ENCODE results near the gene YIPF2. TPM values are rescaled to one million over a fixed set of nuclear protein-coding genes. Genes with fewer than 3 reads are reported as not detected.
"Not testable (repeated sequence)": the region's sequence is repeated elsewhere in the genome, so short reads cannot be mapped to it uniquely, and the experiment has no call there.

The YIPF2 gene
- total and polyA plus RNA-seq, 4 donors: 31.5 to 54.2 (median 38.2) TPM

- H3K27ac ChIP-seq (ENCODE audit: low read depth, low read length): no peak overlapping the region
- 58% methylated on average over 8 of the region's 9 CpGs for whole genome bisulfite sequencing (ENCODE audit: insufficient coverage)
These were observed 46.4 kb downstream of the YIPF2 start for GRCh38 chr19:10882108-10882457.

DNA sequence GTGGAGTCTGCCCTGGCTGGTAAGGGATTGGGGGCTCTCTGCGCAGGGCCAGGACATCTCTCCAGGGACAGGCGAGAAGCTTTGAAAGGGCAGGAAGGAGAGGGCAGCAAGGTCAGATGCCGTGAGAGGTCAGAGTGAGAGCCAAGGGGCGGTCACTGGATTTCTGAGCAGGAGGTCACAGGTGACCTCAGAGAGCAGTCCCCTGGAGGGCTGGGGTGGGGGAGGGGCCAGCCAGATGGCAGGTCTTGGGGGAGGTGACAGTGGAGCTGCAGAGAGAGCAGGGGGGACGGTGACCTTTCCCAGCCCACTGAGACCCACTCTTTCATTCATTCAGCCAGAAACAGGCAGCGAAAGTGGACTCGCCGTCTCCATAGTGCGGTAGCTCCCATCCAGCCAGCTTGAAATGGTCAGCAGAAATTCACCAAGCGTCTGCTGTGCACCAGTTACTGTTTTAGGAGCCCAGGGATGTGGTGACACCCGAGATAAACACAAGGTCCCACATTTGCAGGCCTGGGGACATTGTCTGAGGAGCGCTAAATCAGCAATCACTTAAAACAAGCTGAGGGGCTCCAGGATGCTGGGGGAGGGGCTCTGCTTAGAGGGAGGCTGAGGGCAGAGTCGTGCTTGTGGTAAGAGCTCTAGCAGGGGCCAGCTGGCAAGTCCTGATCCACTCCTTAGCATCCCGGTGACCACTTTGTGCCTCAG is 46.9 kb downstream of the YIPF2 start:
- 62% methylated on average over 13 of the region's 14 CpGs for whole genome bisulfite sequencing (ENCODE audit: insufficient coverage)
- Histone ChIP-seq H3K9me3 (ENCODE audit: control insufficient read depth, insufficient read depth, low read length) (no peaks in the 10 kb centered on the region), H3K4me3 (ENCODE audit: low read depth, low read length) (no peak overlapping the region), H3K27ac (ENCODE audit: low read depth, low read length) (no peak overlapping the region), H3K27me3 (ENCODE audit: control insufficient read depth, insufficient read depth, low read length) (no peaks in the 10 kb centered on the region), H3K36me3 (ENCODE audit: control insufficient read depth, insufficient read depth, low read length) (peaks cover 29% of the 10 kb centered on the region), H3K4me1 (ENCODE audit: control insufficient read depth, insufficient read depth, low read length) (peaks cover 48% of the 10 kb centered on the region)
- no peak for DNase-seq (ENCODE audit: low read depth in 4 of 6, low spot score in 6 of 6)

More at GRCh38 chr19:10882108-10882457, 46.4 kb downstream of the YIPF2 start:
- no peak for DNase-seq (ENCODE audit: low read depth in 4 of 6, low spot score in 6 of 6)
- Histone ChIP-seq H3K9me3 (ENCODE audit: control insufficient read depth, insufficient read depth, low read length) (no peaks in the 10 kb centered on the region), H3K27me3 (ENCODE audit: control insufficient read depth, insufficient read depth, low read length) (no peaks in the 10 kb centered on the region), H3K4me1 (ENCODE audit: control insufficient read depth, insufficient read depth, low read length) (peaks cover 47% of the 10 kb centered on the region), H3K36me3 (ENCODE audit: control insufficient read depth, insufficient read depth, low read length) (peaks cover 33% of the 10 kb centered on the region), H3K4me3 (ENCODE audit: low read depth, low read length) (no peak overlapping the region)

GRCh38 chr19:10878253-10878652 is 50.2 kb downstream of the YIPF2 start:
- Histone ChIP-seq H3K4me3 (ENCODE audit: low read depth, low read length) (no peak overlapping the region), H3K36me3 (ENCODE audit: control insufficient read depth, insufficient read depth, low read length) (peaks cover 40% of the 10 kb centered on the region), H3K4me1 (ENCODE audit: control insufficient read depth, insufficient read depth, low read length) (peaks cover 40% of the 10 kb centered on the region), H3K27ac (ENCODE audit: low read depth, low read length) (no peak overlapping the region), H3K27me3 (ENCODE audit: control insufficient read depth, insufficient read depth, low read length) (no peaks in the 10 kb centered on the region), H3K9me3 (ENCODE audit: control insufficient read depth, insufficient read depth, low read length) (no peaks in the 10 kb centered on the region)
- no CpG with 5 or more reads among the region's 3 CpGs for WGBS (ENCODE audit: insufficient coverage)
- DNase-seq (ENCODE audit: low read depth in 4 of 6, low spot score in 6 of 6): no peak

DNA sequence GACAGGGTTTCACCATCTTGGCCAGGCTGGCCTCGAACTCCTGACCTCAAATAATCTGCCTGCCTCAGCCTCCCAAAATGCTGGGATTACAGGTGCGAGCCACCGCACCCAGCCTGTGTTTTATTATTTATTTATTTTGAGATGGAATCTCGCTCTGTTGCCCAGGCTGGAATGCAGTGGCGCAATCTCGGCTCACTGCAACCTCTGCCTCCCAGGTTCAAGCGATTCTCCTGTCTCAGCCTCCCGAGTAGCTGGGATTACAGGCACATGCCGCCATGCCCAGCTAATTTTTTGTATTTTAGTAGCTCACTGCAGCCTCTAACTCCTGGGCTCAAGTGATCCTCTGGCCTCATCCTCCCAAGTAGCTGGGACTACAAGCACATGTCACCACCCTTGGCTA is 50.8 kb downstream of the YIPF2 start:
- H3K27ac ChIP-seq (ENCODE audit: low read depth, low read length); H3K9me3 ChIP-seq (ENCODE audit: control insufficient read depth, insufficient read depth, low read length); H3K4me3 ChIP-seq (ENCODE audit: low read depth, low read length); H3K27me3 ChIP-seq (ENCODE audit: control insufficient read depth, insufficient read depth, low read length); DNase-seq (ENCODE audit: low read depth in 4 of 6, low spot score in 6 of 6): not testable (repeated sequence)
- Histone ChIP-seq H3K36me3 (ENCODE audit: control insufficient read depth, insufficient read depth, low read length) (peaks cover 34% of the 10 kb centered on the region), H3K4me1 (ENCODE audit: control insufficient read depth, insufficient read depth, low read length) (peaks cover 46% of the 10 kb centered on the region)
- WGBS (ENCODE audit: insufficient coverage): 93% methylated on average over 5 of the region's 9 CpGs

DNA sequence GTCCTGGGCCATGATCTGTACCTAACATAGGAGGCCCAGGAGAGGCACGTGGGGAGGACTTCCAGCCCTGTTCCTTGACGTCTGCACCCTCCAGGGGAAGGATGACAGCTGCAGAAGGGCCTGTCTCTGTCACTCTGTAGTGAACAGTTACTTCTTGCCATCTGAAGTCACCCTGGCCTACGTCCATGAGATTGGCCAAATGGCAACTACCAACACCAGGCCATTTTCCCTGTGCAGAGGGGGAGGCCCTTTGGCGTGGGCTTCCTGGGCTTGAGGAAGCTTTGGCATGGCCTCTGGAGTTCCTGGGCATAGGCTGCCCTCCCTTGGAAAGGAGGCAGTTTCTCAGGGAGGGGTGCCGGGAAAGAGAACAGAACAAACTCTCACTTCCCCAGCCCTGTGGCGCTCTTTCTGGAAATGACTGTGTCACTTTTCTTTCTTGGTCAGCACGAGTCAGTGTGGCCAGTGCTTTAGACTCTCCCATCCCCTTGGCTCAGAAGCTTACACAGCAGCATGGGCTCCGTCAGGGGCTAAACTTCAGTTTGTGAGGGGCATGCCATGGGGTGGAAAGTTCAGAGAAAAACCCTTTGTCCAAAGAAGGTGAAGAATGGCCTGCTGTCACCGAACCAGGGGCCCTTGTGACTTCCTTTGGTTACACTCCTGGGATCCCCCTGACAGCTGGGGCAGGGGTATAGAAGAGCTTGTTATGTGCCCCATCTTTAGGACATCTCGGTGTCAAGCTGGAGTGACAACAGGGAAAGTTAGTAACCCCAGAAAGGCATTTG is 51.8 kb downstream of the YIPF2 start:
- peak in 1 of 6 donors; percentile 60 for DNase-seq (ENCODE audit: low read depth in 4 of 6, low spot score in 6 of 6)
- H3K9me3 ChIP-seq (ENCODE audit: control insufficient read depth, insufficient read depth, low read length): no peaks in the 10 kb centered on the region
- peak overlapping the region; percentile 52 for H3K27ac ChIP-seq (ENCODE audit: low read depth, low read length)
- H3K36me3 ChIP-seq (ENCODE audit: control insufficient read depth, insufficient read depth, low read length): peaks cover 29% of the 10 kb centered on the region
- no peaks in the 10 kb centered on the region for H3K27me3 ChIP-seq (ENCODE audit: control insufficient read depth, insufficient read depth, low read length)
- 39% methylated on average over 4 of the region's 10 CpGs for WGBS (ENCODE audit: insufficient coverage)
- peaks cover 44% of the 10 kb centered on the region for H3K4me1 ChIP-seq (ENCODE audit: control insufficient read depth, insufficient read depth, low read length)
- H3K4me3 ChIP-seq (ENCODE audit: low read depth, low read length): no peak overlapping the region

DNA sequence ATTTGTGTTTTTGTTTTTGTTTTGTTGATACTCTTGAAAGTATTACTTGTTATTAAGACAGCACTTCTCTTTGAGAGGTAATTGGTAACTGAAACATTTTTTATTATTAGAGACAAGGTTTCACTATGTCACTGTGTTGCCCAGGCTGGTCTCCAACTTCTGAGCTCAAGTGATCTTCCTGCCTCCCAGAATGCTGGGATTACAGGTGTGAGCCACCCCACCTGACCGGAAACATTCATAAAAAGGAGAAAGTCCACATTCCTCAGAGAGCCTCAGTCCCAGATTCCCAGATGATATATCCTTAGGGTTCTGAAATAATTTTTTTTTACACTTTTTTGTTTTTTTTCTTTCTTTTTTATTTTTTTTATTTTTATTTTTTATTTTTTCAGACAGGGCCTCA is 54.4 kb downstream of the YIPF2 start:
- no CpG with 5 or more reads among the region's 1 CpG for WGBS (ENCODE audit: insufficient coverage)
- H3K27ac ChIP-seq (ENCODE audit: low read depth, low read length): no peak overlapping the region
- H3K4me3 ChIP-seq (ENCODE audit: low read depth, low read length): no peak overlapping the region
- H3K9me3 ChIP-seq (ENCODE audit: control insufficient read depth, insufficient read depth, low read length): no peaks in the 10 kb centered on the region
- H3K36me3 ChIP-seq (ENCODE audit: control insufficient read depth, insufficient read depth, low read length): peaks cover 13% of the 10 kb centered on the region
- no peak for DNase-seq (ENCODE audit: low read depth in 4 of 6, low spot score in 6 of 6)
- no peaks in the 10 kb centered on the region for H3K27me3 ChIP-seq (ENCODE audit: control insufficient read depth, insufficient read depth, low read length)
- peaks cover 41% of the 10 kb centered on the region for H3K4me1 ChIP-seq (ENCODE audit: control insufficient read depth, insufficient read depth, low read length)

DNA sequence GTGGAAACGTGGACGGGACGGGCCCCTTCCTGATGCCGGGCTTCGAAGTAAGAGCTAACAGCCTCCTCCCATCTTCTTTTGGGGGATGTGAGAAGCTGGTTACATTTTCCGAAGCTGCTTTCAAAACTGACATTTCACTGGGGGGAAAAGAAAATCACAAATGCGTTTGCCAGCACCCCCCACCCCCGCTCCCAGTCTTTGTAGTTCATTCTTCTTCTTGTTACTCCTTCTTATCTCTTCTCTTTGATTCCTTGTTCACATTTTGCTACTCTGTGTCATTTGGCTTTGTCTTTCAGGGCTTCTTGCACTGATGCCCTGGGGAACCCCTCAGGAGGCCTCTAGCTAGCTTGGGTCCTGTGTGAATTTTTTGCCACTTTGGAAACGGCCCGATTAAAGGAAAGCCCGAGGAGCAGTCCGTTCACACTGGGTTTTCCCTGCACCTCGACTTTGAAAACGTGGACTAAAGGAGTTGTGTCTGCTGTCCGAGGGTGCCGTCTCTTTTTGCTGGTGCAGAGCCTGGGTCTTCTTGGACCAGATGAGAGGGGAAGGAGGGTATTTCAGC is 55.8 kb downstream of the YIPF2 start:
- peaks cover 39% of the 10 kb centered on the region for H3K4me1 ChIP-seq (ENCODE audit: control insufficient read depth, insufficient read depth, low read length)
- 5% methylated on average over 8 of the region's 16 CpGs for WGBS (ENCODE audit: insufficient coverage)

More for the DNA sequence above, 55.8 kb downstream of the YIPF2 start:
- Histone ChIP-seq H3K27me3 (ENCODE audit: control insufficient read depth, insufficient read depth, low read length) (no peaks in the 10 kb centered on the region), H3K4me3 (ENCODE audit: low read depth, low read length) (peak overlapping the region; percentile 68), H3K9me3 (ENCODE audit: control insufficient read depth, insufficient read depth, low read length) (no peaks in the 10 kb centered on the region), H3K36me3 (ENCODE audit: control insufficient read depth, insufficient read depth, low read length) (peaks cover 13% of the 10 kb centered on the region), H3K27ac (ENCODE audit: low read depth, low read length) (peak overlapping the region; percentile 75)
- no peak for DNase-seq (ENCODE audit: low read depth in 4 of 6, low spot score in 6 of 6)

Other genes with a start within 250 kb of the YIPF2 start
- gene QTRT1, start 227.2 kb downstream of the YIPF2 start, total RNA-seq: 10 to 100 TPM; 25.9 to 47.6 TPM
- gene QTRT1, start 227.2 kb downstream of the YIPF2 start, polyA plus RNA-seq (ENCODE audit: insufficient read length in 2 of 2): 100 to 1,000 TPM in 1 of 2 donors, 10 to 100 TPM in 1; 79.6 to 110 TPM
- 10 to 100 TPM; 59.2 to 77.9 TPM for gene DNM2, start 210.6 kb downstream of the YIPF2 start, total RNA-seq
- gene DNM2, start 210.6 kb downstream of the YIPF2 start, polyA plus RNA-seq (ENCODE audit: insufficient read length in 2 of 2): 100 to 1,000 TPM in 1 of 2 donors, 10 to 100 TPM in 1; 92.2 to 111 TPM
- gene TMED1, start 92.4 kb downstream of the YIPF2 start, total RNA-seq: 10 to 100 TPM; 19.4 to 52.9 TPM
- 10 to 100 TPM; 36.0 to 36.6 TPM for gene TMED1, start 92.4 kb downstream of the YIPF2 start, polyA plus RNA-seq (ENCODE audit: insufficient read length in 2 of 2)
- 1 to 10 TPM; 2.4 to 2.9 TPM for gene C19orf38, start 80.2 kb downstream of the YIPF2 start, total RNA-seq
- gene C19orf38, start 80.2 kb downstream of the YIPF2 start, polyA plus RNA-seq (ENCODE audit: insufficient read length in 2 of 2): 1 to 10 TPM; 1.3 to 2.0 TPM
- 10 to 100 TPM; 17.4 to 20.3 TPM for gene CARM1, start 57.1 kb downstream of the YIPF2 start, total RNA-seq
- 10 to 100 TPM; 65.3 to 72.1 TPM for gene CARM1, start 57.1 kb downstream of the YIPF2 start, polyA plus RNA-seq (ENCODE audit: insufficient read length in 2 of 2)
- gene TIMM29, start 172 bp upstream of the YIPF2 start, total RNA-seq: 10 to 100 TPM; 24.3 to 27.1 TPM
- 10 to 100 TPM; 26.6 to 37.6 TPM for gene TIMM29, start 172 bp upstream of the YIPF2 start, polyA plus RNA-seq (ENCODE audit: insufficient read length in 2 of 2)
- 100 to 1,000 TPM in 1 of 2 donors, 10 to 100 TPM in 1; 86.5 to 110 TPM for gene SMARCA4, start 32.4 kb upstream of the YIPF2 start, total RNA-seq
- 100 to 1,000 TPM; 207 to 228 TPM for gene SMARCA4, start 32.4 kb upstream of the YIPF2 start, polyA plus RNA-seq (ENCODE audit: insufficient read length in 2 of 2)
- 10 to 100 TPM; 30.2 to 70.9 TPM for gene LDLR, start 160.8 kb upstream of the YIPF2 start, total RNA-seq
- gene LDLR, start 160.8 kb upstream of the YIPF2 start, polyA plus RNA-seq (ENCODE audit: insufficient read length in 2 of 2): 10 to 100 TPM; 29.8 to 30.2 TPM
- 10 to 100 TPM; 12.2 to 32.9 TPM for gene SPC24, start 227.1 kb upstream of the YIPF2 start, total RNA-seq
- 10 to 100 TPM; 14.6 to 20.0 TPM for gene SPC24, start 227.1 kb upstream of the YIPF2 start, polyA plus RNA-seq (ENCODE audit: insufficient read length in 2 of 2)

Measured in spinal cord (tissue), 10 donors.